ENCODE data around the gene HTR1E.
A peak's percentile ranks its signal among the peaks of the same experiment; 100 is the strongest.

Gene HTR1E

DNA sequence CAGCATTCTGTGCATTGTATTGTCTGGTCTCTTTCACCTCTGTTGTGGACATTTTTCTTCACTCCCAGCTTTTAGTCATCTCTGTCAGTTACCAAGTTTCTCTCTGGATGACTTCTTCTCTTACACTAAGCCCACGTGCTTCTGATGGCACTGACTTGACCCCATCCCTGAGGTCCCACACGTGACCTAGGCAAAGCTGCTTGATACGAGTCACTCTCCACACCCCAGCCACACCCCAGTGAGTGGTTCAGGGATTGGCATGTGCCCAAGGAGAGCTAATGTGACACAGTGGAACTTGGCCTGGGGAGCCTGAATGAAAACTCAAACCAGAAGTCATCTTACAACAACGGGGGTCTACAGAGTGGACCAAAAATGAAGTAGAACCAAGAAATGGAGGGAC is 32.2 kb downstream of the HTR1E start:
- no peak overlapping the region for H3K4me2 ChIP-seq (ENCODE audit: insufficient read depth, low read length, poor library complexity, severe bottlenecking)
- H2BK120ac ChIP-seq (ENCODE audit: low read depth, low read length) = no peak overlapping the region
- no peak for DNase-seq (ENCODE audit: low spot score)
- no peak overlapping the region for H4K8ac ChIP-seq (ENCODE audit: low read depth, low read length)
- no peak overlapping the region for H2BK15ac ChIP-seq (ENCODE audit: low read length)
- no peak overlapping the region for H3K4me3 ChIP-seq (ENCODE audit: low read length in 2 of 2)
- no peak overlapping the region for H2AFZ ChIP-seq (ENCODE audit: low read length)
- H3K27me3 ChIP-seq (ENCODE audit: control insufficient read depth in 3 of 3, insufficient read depth in 3 of 3, low read depth in 1 of 3, low read length in 3 of 3) = no peaks in the 10 kb centered on the region
- no peak overlapping the region for H3K23ac ChIP-seq (ENCODE audit: low read depth, low read length, poor library complexity)
- H3K18ac ChIP-seq (ENCODE audit: low read length) = no peak overlapping the region
- no peak overlapping the region for H2BK5ac ChIP-seq (ENCODE audit: low read length)
- no peak overlapping the region for H3K14ac ChIP-seq (ENCODE audit: low read length)
- H3K9ac ChIP-seq (ENCODE audit: low read depth, low read length, poor library complexity) = no peak overlapping the region
- H2AK5ac ChIP-seq (ENCODE audit: low read depth, low read length) = no peak overlapping the region
- H3K27ac ChIP-seq (replicated peaks; ENCODE audit: low read length) = no peak overlapping the region
- peaks cover 0 to 2% of the 10 kb centered on the region in 2 donors for H3K4me1 ChIP-seq (ENCODE audit: control insufficient read depth in 2 of 2, insufficient read depth in 1 of 2, low read depth in 1 of 2, low read length in 2 of 2)
- no peaks in the 10 kb centered on the region for H3K36me3 ChIP-seq (replicated peaks in 1 of 2; ENCODE audit: control insufficient read depth in 2 of 2, insufficient read depth in 2 of 2, low read length in 2 of 2)
- no peak overlapping the region for H3K4ac ChIP-seq (ENCODE audit: low read length)
- H3K79me1 ChIP-seq (ENCODE audit: low read depth, low read length) = no peaks in the 10 kb centered on the region
- H2BK12ac ChIP-seq (ENCODE audit: low read length) = no peak overlapping the region
- no peak overlapping the region for H4K91ac ChIP-seq (ENCODE audit: low read depth, low read length, poor library complexity)
- no peaks in the 10 kb centered on the region for H3K9me3 ChIP-seq (replicated peaks in 1 of 2; ENCODE audit: control insufficient read depth in 2 of 2, insufficient read depth in 1 of 2, low read depth in 1 of 2, low read length in 2 of 2)
- WGBS, 2 donors (ENCODE audit: extremely low coverage in 2 of 2, insufficient read length in 2 of 2, insufficient replicate concordance in 1 of 2) = no CpG with 5 or more reads among the region's 4 CpGs

DNA sequence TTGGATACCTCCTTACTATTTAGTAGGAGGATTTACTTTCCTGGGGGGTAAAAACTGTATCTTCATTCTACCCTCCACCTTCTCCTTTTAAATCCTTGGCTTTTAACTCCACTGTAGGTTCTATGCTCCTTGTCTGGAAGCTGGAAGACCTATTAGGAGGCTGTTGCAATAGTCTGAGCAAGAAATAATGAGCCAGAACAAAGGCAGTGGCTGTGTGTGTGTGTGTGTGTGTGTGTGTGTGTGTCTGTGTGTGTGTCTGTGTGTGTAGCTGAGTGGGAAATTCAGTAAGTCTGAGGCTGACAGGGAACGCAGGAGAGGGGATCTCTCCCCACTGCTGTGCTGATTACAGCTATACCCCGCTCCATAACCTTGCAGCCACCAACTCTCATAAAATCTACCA is 35.8 kb downstream of the HTR1E start:
- Histone ChIP-seq H3K9me3 (replicated peaks in 1 of 2; ENCODE audit: control insufficient read depth in 2 of 2, insufficient read depth in 1 of 2, low read depth in 1 of 2, low read length in 2 of 2) (peaks cover 0 to 1% of the 10 kb centered on the region in 2 donors), H3K4me2 (ENCODE audit: insufficient read depth, low read length, poor library complexity, severe bottlenecking) (no peak overlapping the region), H3K9ac (ENCODE audit: low read depth, low read length, poor library complexity) (peak overlapping the region; percentile 32), H3K4ac (ENCODE audit: low read length) (no peak overlapping the region), H3K36me3 (replicated peaks in 1 of 2; ENCODE audit: control insufficient read depth in 2 of 2, insufficient read depth in 2 of 2, low read length in 2 of 2) (no peaks in the 10 kb centered on the region), H3K4me3 (ENCODE audit: low read length in 2 of 2) (no peak overlapping the region), H2BK5ac (ENCODE audit: low read length) (no peak overlapping the region), H3K23ac (ENCODE audit: low read depth, low read length, poor library complexity) (no peak overlapping the region), H4K8ac (ENCODE audit: low read depth, low read length) (no peak overlapping the region), H3K4me1 (ENCODE audit: control insufficient read depth in 2 of 2, insufficient read depth in 1 of 2, low read depth in 1 of 2, low read length in 2 of 2) (peaks cover 0 to 2% of the 10 kb centered on the region in 2 donors), H3K79me1 (ENCODE audit: low read depth, low read length) (no peaks in the 10 kb centered on the region), H3K14ac (ENCODE audit: low read length) (no peak overlapping the region), H2BK15ac (ENCODE audit: low read length) (no peak overlapping the region), H2AK5ac (ENCODE audit: low read depth, low read length) (no peak overlapping the region), H2BK120ac (ENCODE audit: low read depth, low read length) (no peak overlapping the region), H3K27me3 (ENCODE audit: control insufficient read depth in 3 of 3, insufficient read depth in 3 of 3, low read depth in 1 of 3, low read length in 3 of 3) (no peaks in the 10 kb centered on the region), H2AFZ (ENCODE audit: low read length) (no peak overlapping the region), H3K18ac (ENCODE audit: low read length) (no peak overlapping the region), H3K27ac (replicated peaks; ENCODE audit: low read length) (no peak overlapping the region), H2BK12ac (ENCODE audit: low read length) (no peak overlapping the region), H4K91ac (ENCODE audit: low read depth, low read length, poor library complexity) (no peak overlapping the region)
- no peak for DNase-seq (ENCODE audit: low spot score)
- WGBS, 2 donors (ENCODE audit: extremely low coverage in 2 of 2, insufficient read length in 2 of 2, insufficient replicate concordance in 1 of 2) = no CpG with 5 or more reads among the region's 2 CpGs

DNA sequence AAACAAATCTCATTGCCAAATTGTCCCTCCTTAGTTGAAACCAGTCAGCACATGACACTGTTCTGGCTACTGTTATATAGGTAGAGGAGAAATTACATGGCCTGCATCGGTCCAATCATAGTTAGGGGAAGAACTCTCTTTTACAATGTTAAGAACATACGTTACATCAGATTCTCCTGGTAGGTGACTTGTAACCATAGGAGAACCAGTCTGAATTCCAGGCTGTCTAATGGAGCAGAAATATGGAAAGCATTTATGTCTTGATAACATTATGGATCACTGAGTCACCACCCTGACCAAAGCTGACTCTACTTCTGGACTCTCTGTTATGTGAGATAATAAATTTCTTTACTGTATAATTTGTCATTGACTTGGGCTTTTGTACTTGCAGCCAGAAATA is 40.9 kb downstream of the HTR1E start:
- Histone ChIP-seq H3K9me3 (replicated peaks in 1 of 2; ENCODE audit: control insufficient read depth in 2 of 2, insufficient read depth in 1 of 2, low read depth in 1 of 2, low read length in 2 of 2) (peaks cover 0 to 1% of the 10 kb centered on the region in 2 donors), H3K18ac (ENCODE audit: low read length) (no peak overlapping the region), H3K36me3 (replicated peaks in 1 of 2; ENCODE audit: control insufficient read depth in 2 of 2, insufficient read depth in 2 of 2, low read length in 2 of 2) (no peaks in the 10 kb centered on the region), H2BK120ac (ENCODE audit: low read depth, low read length) (no peak overlapping the region), H3K79me1 (ENCODE audit: low read depth, low read length) (no peaks in the 10 kb centered on the region), H3K23ac (ENCODE audit: low read depth, low read length, poor library complexity) (no peak overlapping the region), H2BK12ac (ENCODE audit: low read length) (no peak overlapping the region), H3K9ac (ENCODE audit: low read depth, low read length, poor library complexity) (no peak overlapping the region), H3K4ac (ENCODE audit: low read length) (no peak overlapping the region), H3K4me2 (ENCODE audit: insufficient read depth, low read length, poor library complexity, severe bottlenecking) (no peak overlapping the region), H3K4me3 (ENCODE audit: low read length in 2 of 2) (no peak overlapping the region), H4K8ac (ENCODE audit: low read depth, low read length) (no peak overlapping the region), H2AFZ (ENCODE audit: low read length) (no peak overlapping the region), H2AK5ac (ENCODE audit: low read depth, low read length) (no peak overlapping the region), H4K91ac (ENCODE audit: low read depth, low read length, poor library complexity) (no peak overlapping the region), H3K27ac (replicated peaks; ENCODE audit: low read length) (no peak overlapping the region), H3K14ac (ENCODE audit: low read length) (no peak overlapping the region), H3K4me1 (ENCODE audit: control insufficient read depth in 2 of 2, insufficient read depth in 1 of 2, low read depth in 1 of 2, low read length in 2 of 2) (peaks cover 0 to under 1% of the 10 kb centered on the region in 2 donors), H2BK15ac (ENCODE audit: low read length) (no peak overlapping the region), H2BK5ac (ENCODE audit: low read length) (no peak overlapping the region), H3K27me3 (ENCODE audit: control insufficient read depth in 3 of 3, insufficient read depth in 3 of 3, low read depth in 1 of 3, low read length in 3 of 3) (no peaks in the 10 kb centered on the region)
- WGBS, 2 donors (ENCODE audit: extremely low coverage in 2 of 2, insufficient read length in 2 of 2, insufficient replicate concordance in 1 of 2) = no CpG with 5 or more reads among the region's 2 CpGs
- DNase-seq (ENCODE audit: low spot score) = no peak

GRCh38 chr6:87001494-87001893 is 64.2 kb downstream of the HTR1E start:
- Histone ChIP-seq H3K23ac (ENCODE audit: low read depth, low read length, poor library complexity) (no peak overlapping the region), H3K27me3 (ENCODE audit: control insufficient read depth in 3 of 3, insufficient read depth in 3 of 3, low read depth in 1 of 3, low read length in 3 of 3) (no peaks in the 10 kb centered on the region), H2BK5ac (ENCODE audit: low read length) (no peak overlapping the region), H3K27ac (replicated peaks; ENCODE audit: low read length) (no peak overlapping the region), H3K4me3 (ENCODE audit: low read length in 2 of 2) (no peak overlapping the region), H2AFZ (ENCODE audit: low read length) (no peak overlapping the region), H3K18ac (ENCODE audit: low read length) (no peak overlapping the region), H2BK15ac (ENCODE audit: low read length) (no peak overlapping the region), H3K36me3 (replicated peaks in 1 of 2; ENCODE audit: control insufficient read depth in 2 of 2, insufficient read depth in 2 of 2, low read length in 2 of 2) (no peaks in the 10 kb centered on the region), H3K4me1 (ENCODE audit: control insufficient read depth in 2 of 2, insufficient read depth in 1 of 2, low read depth in 1 of 2, low read length in 2 of 2) (no peaks in the 10 kb centered on the region), H3K4ac (ENCODE audit: low read length) (no peak overlapping the region), H2AK5ac (ENCODE audit: low read depth, low read length) (no peak overlapping the region), H2BK12ac (ENCODE audit: low read length) (no peak overlapping the region), H3K9ac (ENCODE audit: low read depth, low read length, poor library complexity) (no peak overlapping the region), H3K9me3 (replicated peaks in 1 of 2; ENCODE audit: control insufficient read depth in 2 of 2, insufficient read depth in 1 of 2, low read depth in 1 of 2, low read length in 2 of 2) (no peaks in the 10 kb centered on the region), H3K4me2 (ENCODE audit: insufficient read depth, low read length, poor library complexity, severe bottlenecking) (no peak overlapping the region), H4K8ac (ENCODE audit: low read depth, low read length) (no peak overlapping the region), H2BK120ac (ENCODE audit: low read depth, low read length) (no peak overlapping the region), H3K14ac (ENCODE audit: low read length) (no peak overlapping the region), H4K91ac (ENCODE audit: low read depth, low read length, poor library complexity) (no peak overlapping the region), H3K79me1 (ENCODE audit: low read depth, low read length) (no peaks in the 10 kb centered on the region)
- DNase-seq (ENCODE audit: low spot score) = no peak
